Measurements from ENCODE around the gene POLR3GL.

GRCh38 chr1:145942871-145943270 is 21.6 kb upstream of the POLR3GL start:
- TF ChIP-seq CTCF (IDR thresholded peaks at IDR 0.05) (no peak), EZH2phosphoT487 (IDR thresholded peaks at IDR 0.05) (no peak), EZH2 (IDR thresholded peaks at IDR 0.05) (no peak)

Measured in neural progenitor cell (in vitro differentiated cells).